ENCODE data around the gene DYNC1H1.

The DYNC1H1 gene

DNA sequence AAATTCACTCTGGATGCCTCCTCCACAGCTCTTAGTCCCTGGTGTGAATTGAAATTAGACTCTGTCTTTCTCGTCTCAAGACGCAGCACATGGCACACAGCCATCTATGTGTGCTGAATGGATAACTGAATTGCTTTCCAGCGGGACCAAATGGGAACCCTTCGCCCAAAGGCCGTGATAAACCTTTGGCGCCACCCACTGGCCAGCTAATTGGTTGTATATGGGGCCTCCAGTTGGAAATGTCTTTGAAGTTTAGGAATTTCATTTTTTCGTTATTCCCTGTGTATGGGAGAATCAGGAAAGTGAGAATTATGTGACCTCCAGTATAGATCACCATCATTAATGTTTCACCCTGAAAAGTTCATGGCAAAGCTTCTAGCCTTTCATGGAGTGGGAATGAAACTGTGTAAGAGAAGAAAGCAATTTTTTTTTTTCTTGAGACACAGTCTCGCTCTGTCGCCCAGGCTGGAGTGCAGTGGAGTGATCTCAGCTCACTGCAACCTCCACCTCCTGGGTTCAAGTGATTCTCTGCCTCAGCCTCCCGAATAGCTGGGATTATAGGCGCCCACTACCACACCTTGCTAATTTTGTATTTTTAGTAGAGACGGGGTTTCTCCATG lies 132.3 kb downstream of the DYNC1H1 start:
- Histone ChIP-seq H3K36me3 (ENCODE audit: low read depth) (no peaks in the 10 kb centered on the region), H3K4me3 (ENCODE audit: severe bottlenecking) (no peak overlapping the region), H3K9me3 (ENCODE audit: severe bottlenecking) (no peaks in the 10 kb centered on the region), H3K27me3 (ENCODE audit: insufficient read depth, poor library complexity, severe bottlenecking) (no peaks in the 10 kb centered on the region), H3K4me1 (ENCODE audit: insufficient read depth, poor library complexity, severe bottlenecking) (peaks cover 13% of the 10 kb centered on the region), H3K27ac (ENCODE audit: poor library complexity, severe bottlenecking) (no peak overlapping the region)
- DNase-seq (ENCODE audit: low spot score) (peak; percentile 81), ATAC-seq (ENCODE audit: low read depth) (peak; percentile 77)
- TF ChIP-seq, protein P1, sequence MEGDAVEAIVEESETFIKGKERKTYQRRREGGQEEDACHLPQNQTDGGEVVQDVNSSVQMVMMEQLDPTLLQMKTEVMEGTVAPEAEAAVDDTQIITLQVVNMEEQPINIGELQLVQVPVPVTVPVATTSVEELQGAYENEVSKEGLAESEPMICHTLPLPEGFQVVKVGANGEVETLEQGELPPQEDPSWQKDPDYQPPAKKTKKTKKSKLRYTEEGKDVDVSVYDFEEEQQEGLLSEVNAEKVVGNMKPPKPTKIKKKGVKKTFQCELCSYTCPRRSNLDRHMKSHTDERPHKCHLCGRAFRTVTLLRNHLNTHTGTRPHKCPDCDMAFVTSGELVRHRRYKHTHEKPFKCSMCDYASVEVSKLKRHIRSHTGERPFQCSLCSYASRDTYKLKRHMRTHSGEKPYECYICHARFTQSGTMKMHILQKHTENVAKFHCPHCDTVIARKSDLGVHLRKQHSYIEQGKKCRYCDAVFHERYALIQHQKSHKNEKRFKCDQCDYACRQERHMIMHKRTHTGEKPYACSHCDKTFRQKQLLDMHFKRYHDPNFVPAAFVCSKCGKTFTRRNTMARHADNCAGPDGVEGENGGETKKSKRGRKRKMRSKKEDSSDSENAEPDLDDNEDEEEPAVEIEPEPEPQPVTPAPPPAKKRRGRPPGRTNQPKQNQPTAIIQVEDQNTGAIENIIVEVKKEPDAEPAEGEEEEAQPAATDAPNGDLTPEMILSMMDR (IDR thresholded peaks at IDR 0.05; ENCODE audit: poor library complexity, severe bottlenecking), result peak; percentile 98

DNA sequence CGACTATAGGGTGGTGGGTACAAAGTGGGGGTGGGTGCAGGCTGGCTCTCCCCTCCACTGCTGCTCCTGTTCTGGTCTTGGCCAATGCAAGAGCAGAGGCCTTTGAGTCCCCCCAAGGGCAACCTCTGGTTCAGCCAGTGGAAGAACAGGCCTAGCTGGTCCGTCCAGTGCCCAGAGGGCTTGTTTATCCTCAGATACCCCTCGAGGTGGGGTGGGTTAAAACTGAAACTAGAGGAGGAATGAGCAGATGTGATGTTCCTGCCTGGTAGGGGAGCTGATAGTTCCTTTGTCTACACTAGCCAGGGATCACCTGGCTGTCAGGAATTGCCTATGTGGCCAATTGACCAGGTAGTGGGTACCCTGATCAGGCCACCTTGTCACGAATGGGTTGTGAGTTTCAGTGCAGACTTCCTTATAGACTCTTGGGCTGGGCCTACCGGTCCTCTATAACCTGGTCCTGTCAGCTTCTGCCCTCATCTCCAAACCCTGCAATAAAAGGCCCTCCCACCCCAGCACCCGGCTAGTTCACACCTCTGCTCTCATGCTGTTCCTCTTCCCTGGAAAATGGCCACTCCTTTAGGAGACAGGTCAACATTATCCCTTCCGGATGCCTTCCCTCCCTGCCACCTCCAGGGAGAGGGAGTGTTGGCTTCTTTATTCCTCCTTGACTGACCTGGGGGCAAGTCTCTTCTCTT lies 133.2 kb downstream of the DYNC1H1 start:
- Histone ChIP-seq H3K27me3 (ENCODE audit: insufficient read depth, poor library complexity, severe bottlenecking) (no peaks in the 10 kb centered on the region), H3K9me3 (ENCODE audit: severe bottlenecking) (no peaks in the 10 kb centered on the region), H3K4me1 (ENCODE audit: insufficient read depth, poor library complexity, severe bottlenecking) (peaks cover 13% of the 10 kb centered on the region), H3K4me3 (ENCODE audit: severe bottlenecking) (no peak overlapping the region), H3K36me3 (ENCODE audit: low read depth) (no peaks in the 10 kb centered on the region), H3K27ac (ENCODE audit: poor library complexity, severe bottlenecking) (no peak overlapping the region)
- DNase-seq (ENCODE audit: low spot score), result peak; percentile 56
- no peak; the same call in 2 of the 3 replicates for ATAC-seq (ENCODE audit: low read depth)
- TF ChIP-seq, protein P1 (IDR thresholded peaks at IDR 0.05; ENCODE audit: poor library complexity, severe bottlenecking), result no peak

DNA sequence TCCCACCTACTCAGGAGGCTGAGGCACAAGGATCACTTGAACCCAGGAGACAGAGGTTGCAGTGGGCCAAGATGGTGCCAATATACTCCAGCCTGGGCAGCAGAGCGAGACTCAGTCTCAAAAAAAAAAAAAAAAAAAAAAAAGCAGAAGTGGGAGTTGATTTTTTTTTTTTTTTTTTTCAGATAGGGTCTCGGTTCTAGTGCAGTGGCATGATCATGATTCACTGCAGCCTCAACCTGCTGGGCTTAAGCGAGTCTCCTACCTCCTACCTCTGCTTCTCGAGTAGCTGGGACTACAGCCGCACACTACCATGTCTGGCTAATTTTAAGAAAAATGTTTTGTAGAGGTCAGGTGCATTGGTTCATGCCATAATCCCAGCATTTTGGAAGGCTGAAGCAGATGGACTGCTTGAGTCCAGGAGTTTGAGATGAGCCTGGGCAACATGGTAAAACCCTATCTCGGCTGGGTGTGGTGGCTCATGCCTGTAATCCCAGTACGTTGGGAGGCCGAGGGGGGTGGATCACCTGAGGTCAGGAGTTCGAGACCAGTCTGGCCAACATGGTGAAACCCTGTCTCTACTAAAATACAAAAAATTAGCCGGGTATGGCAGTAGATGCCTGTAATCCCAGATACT lies 138.8 kb downstream of the DYNC1H1 start:
- DNase-seq (ENCODE audit: low spot score) (no peak), ATAC-seq (ENCODE audit: low read depth) (no peak)
- H3K27me3 ChIP-seq (ENCODE audit: insufficient read depth, poor library complexity, severe bottlenecking), result no peaks in the 10 kb centered on the region

DNA sequence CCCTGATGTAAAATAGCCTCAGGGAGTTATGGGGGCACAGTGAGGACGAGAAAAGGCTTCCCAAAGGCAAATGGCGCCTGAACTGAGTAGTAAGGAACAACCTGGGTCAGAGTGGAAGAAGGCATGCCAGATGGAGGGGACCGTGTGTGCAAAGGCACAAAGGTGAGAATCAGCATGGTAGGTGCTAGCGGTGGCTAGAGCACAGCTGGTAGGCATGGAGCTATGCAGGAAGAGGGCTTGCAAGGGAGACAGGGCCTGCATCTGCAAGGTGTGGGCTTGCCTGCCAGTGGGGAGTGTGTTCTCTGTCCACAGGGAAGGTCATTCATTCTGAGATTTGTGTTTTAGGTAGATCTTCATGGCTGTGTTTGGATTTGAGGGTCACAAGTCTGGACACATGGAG lies 141.0 kb downstream of the DYNC1H1 start:
- Histone ChIP-seq H3K27me3 (ENCODE audit: insufficient read depth, poor library complexity, severe bottlenecking) (no peaks in the 10 kb centered on the region), H3K27ac (ENCODE audit: poor library complexity, severe bottlenecking) (no peak overlapping the region), H3K36me3 (ENCODE audit: low read depth) (no peaks in the 10 kb centered on the region), H3K4me3 (ENCODE audit: severe bottlenecking) (no peak overlapping the region), H3K4me1 (ENCODE audit: insufficient read depth, poor library complexity, severe bottlenecking) (no peaks in the 10 kb centered on the region), H3K9me3 (ENCODE audit: severe bottlenecking) (no peaks in the 10 kb centered on the region)
- ATAC-seq (ENCODE audit: low read depth) (no peak), DNase-seq (ENCODE audit: low spot score) (no peak)
- TF ChIP-seq, protein P1 (IDR thresholded peaks at IDR 0.05; ENCODE audit: poor library complexity, severe bottlenecking), result no peak

More for the DNA sequence above, 138.8 kb downstream of the DYNC1H1 start:
- H3K36me3 ChIP-seq (ENCODE audit: low read depth), result no peaks in the 10 kb centered on the region
- no peak overlapping the region for H3K27ac ChIP-seq (ENCODE audit: poor library complexity, severe bottlenecking)
- no peaks in the 10 kb centered on the region for H3K9me3 ChIP-seq (ENCODE audit: severe bottlenecking)
- no peak overlapping the region for H3K4me3 ChIP-seq (ENCODE audit: severe bottlenecking)
- H3K4me1 ChIP-seq (ENCODE audit: insufficient read depth, poor library complexity, severe bottlenecking), result no peaks in the 10 kb centered on the region
- TF ChIP-seq, protein P1 (IDR thresholded peaks at IDR 0.05; ENCODE audit: poor library complexity, severe bottlenecking), result no peak

All from RWPE2 (cell line).